Activated effector memory CD4-positive, alpha-beta T cell treated with Interleukin-2 at 50 U/mL for 16 hours (primary cell): ENCODE results near the gene HAX1.
A peak's percentile ranks its signal among the peaks of the same experiment; 100 is the strongest.
"Not testable (repeated sequence)": the region's sequence is repeated elsewhere in the genome, so short reads cannot be mapped to it uniquely, and the experiment has no call there.

Experiments used
- DNase-seq: peaks from one replicate; pipeline ENCODE4 v3.0.0-alpha.2; 2020

Gene HAX1

GRCh38 chr1:154272217-154272998 is at the start of gene HAX1:
Gene HAX1, plus strand, starts transcription at chr1:154272629. Its CDS starts 95 bp downstream, at chr1:154272724.
- DNase-seq = peak; percentile 93

DNA sequence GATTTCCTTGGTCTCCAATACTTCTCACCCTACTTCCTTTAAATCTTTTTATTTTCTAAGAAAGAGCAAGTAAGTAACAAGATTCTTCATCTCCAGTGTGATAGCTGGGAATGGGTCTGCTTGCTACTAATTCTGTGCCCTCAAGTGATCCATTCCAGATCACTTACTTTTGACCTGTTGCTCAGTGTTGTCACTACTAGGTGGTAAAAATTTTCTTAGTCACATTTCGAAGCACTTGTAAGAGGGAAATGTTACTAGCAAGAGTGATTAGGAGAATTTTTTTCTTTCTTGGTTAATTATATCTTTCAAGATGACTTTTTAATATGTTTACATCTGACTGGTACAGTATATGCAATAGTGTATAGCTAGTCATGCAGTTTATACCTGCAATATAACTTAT is 49.5 kb upstream of the HAX1 start:
- no peak for DNase-seq

- no peak for DNase-seq
These were observed 48.8 kb upstream of the HAX1 start for GRCh38 chr1:154223621-154224020.

DNA sequence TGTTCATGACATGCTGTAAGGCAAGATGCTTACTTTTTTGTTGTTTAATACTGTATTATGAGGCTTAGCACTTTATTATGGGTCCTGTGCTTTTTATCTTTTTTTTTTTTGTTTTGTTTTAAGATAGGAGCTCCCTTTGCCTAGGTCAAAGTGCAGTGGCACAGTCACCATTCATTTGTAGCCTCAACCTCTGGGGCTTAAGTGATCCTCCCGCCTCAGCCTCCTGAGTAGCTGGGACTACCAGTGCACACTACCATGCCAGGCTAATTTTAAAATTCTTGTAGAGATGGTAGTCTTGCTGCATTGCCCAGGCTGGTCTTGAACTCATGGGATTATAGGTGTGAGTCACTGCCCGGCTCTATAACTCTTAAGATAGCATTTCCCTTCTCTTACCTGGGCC is 47.1 kb upstream of the HAX1 start:
- no peak for DNase-seq

GRCh38 chr1:154231112-154231511 is 41.3 kb upstream of the HAX1 start:
- not testable (repeated sequence) for DNase-seq

GRCh38 chr1:154233127-154233526 is 39.3 kb upstream of the HAX1 start:
- DNase-seq = not testable (repeated sequence)

DNA sequence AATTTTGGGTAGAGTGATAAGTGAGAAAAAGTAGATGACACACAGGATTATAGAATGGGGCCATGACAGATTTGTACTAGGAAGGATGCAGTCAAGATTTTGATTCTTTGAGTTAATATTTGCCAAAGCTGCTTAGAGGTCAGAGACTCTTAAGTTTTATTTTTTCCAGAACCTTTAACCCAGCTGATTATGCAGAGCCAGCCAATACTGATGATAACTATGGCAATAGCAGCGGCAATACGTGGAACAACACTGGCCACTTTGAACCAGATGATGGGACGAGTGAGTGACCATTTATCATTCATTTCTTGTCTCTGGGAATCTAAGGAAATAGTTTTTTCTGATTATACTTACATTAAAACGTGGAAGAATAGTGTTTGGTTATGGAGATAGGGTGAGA is 35.6 kb upstream of the HAX1 start:
- no peak for DNase-seq

- DNase-seq = no peak
These were observed 35.0 kb upstream of the HAX1 start for GRCh38 chr1:154237435-154237834.

DNA sequence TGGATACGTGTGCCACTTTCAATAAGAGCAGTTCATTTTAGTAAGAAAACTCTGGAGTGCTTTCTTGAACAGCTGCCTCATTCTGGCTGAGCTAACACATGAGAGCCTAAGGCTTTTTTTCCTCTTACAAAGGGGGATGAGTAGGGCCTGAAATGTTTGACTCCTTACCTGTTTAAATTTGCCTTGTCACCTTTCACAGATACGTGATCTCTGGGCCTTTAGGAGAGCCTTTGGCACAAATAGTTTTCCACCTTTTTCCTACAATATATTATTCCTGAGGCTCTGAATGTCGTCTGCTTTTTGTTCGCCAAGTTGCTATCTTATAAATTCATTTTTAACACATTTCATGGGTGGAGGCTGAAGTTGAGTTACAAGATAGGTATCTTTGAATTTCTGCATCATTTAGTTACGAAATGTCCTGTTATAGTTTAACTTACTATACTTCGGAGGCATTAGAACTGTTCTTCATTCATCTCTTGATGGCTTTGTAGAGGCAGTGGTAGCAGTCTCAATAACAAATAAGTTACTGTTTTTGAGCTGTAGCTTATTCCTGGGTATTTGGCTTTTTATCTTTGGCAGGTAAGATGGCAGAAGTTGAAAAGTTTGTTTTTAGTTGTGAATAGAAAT is 34.4 kb upstream of the HAX1 start:
- no peak for DNase-seq

- DNase-seq = no peak
These were observed 32.9 kb upstream of the HAX1 start for GRCh38 chr1:154239491-154239890.

- DNase-seq = no peak
These were observed 32.1 kb upstream of the HAX1 start for GRCh38 chr1:154240294-154240833.

- DNase-seq = no peak
These were observed 30.6 kb upstream of the HAX1 start for GRCh38 chr1:154241703-154242351.

DNA sequence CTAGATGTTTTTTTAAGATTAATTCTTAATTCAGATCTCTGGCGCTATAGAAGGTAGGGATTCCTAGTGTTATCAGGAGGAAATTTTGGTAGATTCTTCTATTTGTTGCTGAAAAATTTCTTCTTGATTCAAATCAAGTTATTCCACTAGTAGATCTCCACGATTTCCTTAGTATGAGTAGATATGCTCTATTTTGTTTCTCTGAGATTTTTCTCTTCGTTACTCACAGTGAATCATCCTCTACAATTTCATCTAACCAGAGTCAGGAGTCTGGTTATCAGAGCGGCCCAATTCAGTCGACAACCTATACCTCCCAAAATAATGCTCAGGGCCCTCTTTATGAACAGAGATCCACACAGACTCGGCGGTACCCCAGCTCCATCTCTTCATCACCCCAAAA is 18.8 kb upstream of the HAX1 start:
- no peak for DNase-seq

DNA sequence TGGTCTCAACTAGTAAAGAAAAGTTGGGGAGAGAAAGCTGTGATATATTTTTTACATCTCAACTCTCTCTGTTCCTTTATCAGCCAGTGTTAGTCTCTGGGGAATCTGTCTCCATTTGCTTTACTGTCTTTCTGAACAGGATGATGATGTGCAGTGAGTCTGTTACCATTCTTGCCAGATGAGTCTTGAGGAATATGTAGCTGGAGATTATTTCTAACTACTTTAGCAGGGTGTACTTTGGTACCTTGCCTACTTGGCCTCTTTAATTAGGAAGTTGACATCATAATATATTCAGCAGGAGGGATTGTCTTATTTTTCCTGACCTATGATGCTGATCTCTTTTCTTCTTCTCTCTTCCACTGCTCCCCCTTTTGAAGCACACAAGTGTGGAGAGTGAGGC is 15.7 kb upstream of the HAX1 start:
- no peak for DNase-seq

DNA sequence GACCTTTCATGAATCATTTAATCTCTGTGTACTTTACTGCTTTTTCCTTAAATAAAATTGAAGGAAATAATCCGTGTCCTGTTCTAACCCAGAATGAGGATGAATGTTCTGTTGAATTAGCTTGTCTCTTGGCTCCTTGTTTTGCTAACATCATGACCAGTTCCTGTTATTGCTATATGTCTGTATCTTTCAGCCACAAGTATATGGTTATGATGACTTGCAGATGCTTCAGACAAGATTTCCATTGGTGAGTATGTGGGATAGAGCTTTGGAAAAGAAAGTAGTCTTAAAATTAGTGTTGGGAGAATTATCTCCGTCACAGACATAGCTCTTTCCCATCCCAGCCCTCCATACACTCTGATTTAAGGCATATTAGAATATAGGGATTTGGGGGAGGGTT is 13.6 kb upstream of the HAX1 start:
- DNase-seq = no peak

GRCh38 chr1:154260127-154260526 is 12.3 kb upstream of the HAX1 start:
- no peak for DNase-seq

GRCh38 chr1:154263465-154264332 is 8.7 kb upstream of the HAX1 start:
- DNase-seq = no peak

- DNase-seq = no peak
These were observed 8.0 kb upstream of the HAX1 start for GRCh38 chr1:154264454-154264853.

DNA sequence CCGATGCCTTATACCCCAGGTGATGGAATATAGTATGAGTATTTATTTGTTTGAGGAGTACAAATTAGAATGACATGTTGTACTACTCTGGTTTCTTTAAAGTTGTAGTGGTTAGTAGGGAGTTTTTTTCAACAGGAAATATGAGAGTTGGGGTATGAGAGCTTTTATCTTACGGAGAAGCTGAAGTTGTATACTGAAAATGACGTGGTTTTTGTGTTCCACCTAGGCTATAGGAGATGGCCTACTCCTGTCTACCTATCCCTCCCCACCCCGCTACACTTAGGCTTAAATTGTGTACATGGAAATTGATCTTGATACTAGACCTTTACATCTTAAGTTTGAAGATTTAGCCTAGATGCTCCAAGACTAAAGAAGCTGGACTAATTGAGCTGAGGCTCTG is 6.8 kb upstream of the HAX1 start:
- DNase-seq = no peak

DNA sequence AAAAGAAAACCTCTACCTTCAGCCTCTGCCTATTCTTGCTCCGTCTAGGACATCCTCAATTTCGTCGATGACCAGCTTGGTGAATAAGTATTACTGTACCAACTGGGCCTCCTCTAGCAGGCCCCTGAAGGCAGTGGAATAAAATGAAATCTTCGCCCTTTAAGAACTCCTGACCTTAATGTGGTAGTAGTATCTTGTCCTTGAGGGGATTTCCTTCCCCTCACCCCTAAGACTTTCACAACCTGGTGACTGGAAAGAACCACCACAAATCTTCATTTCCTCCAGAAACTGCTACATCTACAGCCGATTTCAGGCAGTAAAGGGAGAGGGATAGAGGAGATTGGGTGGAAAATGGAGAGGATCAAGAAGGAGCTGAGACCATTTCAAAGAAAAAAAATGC is 1.6 kb upstream of the HAX1 start:
- DNase-seq = no peak

GRCh38 chr1:154272999-154273563 is 652 bp downstream of the HAX1 start:
- peak; percentile 2 for DNase-seq

GRCh38 chr1:154276797-154277196 is 4.4 kb downstream of the HAX1 start:
- DNase-seq = peak; percentile 9
